IMR-90 (cell line): ENCODE measurements around the gene PPOX. TPM values are rescaled to one million over a fixed set of nuclear protein-coding genes. Genes with fewer than 3 reads are reported as not detected.

Experiments
- ATAC-seq: fragments of 200-7000 bp; cut with Tn5 transposase; 2 replicates; pipeline ENCODE4 v1.9.1; 2020; ENCODE audit warnings: low read depth, mild to moderate bottlenecking, moderate library complexity
- BruUV-seq: library from RNA; stranded (reverse); fragments of 400-500 nt; replicated peaks from 2 replicates; lab custom pipeline; 2021; lab: Mats Ljungman, UMichigan
- CTCF ChIA-PET: fragments of 300-600 bp; formaldehyde crosslinking; extraction: SDS; loops from one replicate; lab custom pipeline; 2021; ENCODE audit warnings: antibody characterized with exemption; lab: Yijun Ruan, JAX
- POLR2A ChIA-PET: fragments of 300-600 bp; sonication (Branson Sonifier 250); formaldehyde crosslinking; loops from one replicate; lab custom pipeline; 2022; ENCODE audit warnings: antibody characterized with exemption; ENCODE audit not compliant: unreplicated experiment; lab: Charles Lee
- DNase-seq: peaks from one replicate; pipeline ENCODE4 v3.0.0; 2013
- H2AFZ ChIP-seq: replicated peaks from 2 replicates; pipeline ENCODE3; 2013; ENCODE audit warnings: low read length, mild to moderate bottlenecking; ENCODE audit not compliant: poor library complexity
- H2AK5ac ChIP-seq: 2 replicates; pipeline ENCODE4 v1.6.1; 2013; ENCODE audit warnings: low read depth, low read length, inconsistent platforms
- H2AK9ac ChIP-seq: replicated peaks from 2 replicates; pipeline ENCODE3; 2013; ENCODE audit warnings: mild to moderate bottlenecking, low read depth, low read length, moderate library complexity; ENCODE audit not compliant: poor library complexity
- H2BK120ac ChIP-seq: 2 replicates; pipeline ENCODE4 v1.6.1; 2013; ENCODE audit warnings: low read depth, low read length, inconsistent platforms
- H2BK15ac ChIP-seq: 3 replicates; pipeline ENCODE4 v1.6.1; 2013; ENCODE audit warnings: low read depth, low read length, inconsistent platforms
- H2BK20ac ChIP-seq: 2 replicates; pipeline ENCODE4 v1.6.1; 2013; ENCODE audit warnings: low read depth, mild to moderate bottlenecking, inconsistent platforms, low read length, moderate library complexity
- H2BK5ac ChIP-seq: 2 replicates; pipeline ENCODE4 v1.6.1; 2013; ENCODE audit warnings: mild to moderate bottlenecking, low read depth, low read length, inconsistent platforms; ENCODE audit not compliant: poor library complexity, severe bottlenecking
- H3K14ac ChIP-seq: replicated peaks from 2 replicates; pipeline ENCODE4 v1.6.1; 2013; ENCODE audit warnings: low read depth, low read length, inconsistent platforms
- H3K18ac ChIP-seq: 2 replicates; pipeline ENCODE4 v1.6.1; 2013; ENCODE audit warnings: low read depth, low read length, control low read depth
- H3K23ac ChIP-seq: 2 replicates; pipeline ENCODE4 v1.6.1; 2013; ENCODE audit warnings: low read depth, low read length, inconsistent platforms
- H3K27ac ChIP-seq: 2 replicates; pipeline ENCODE4 v1.5.1; 2013; ENCODE audit warnings: mild to moderate bottlenecking, control low read depth, low read length; ENCODE audit not compliant: insufficient read depth
- H3K27me3 ChIP-seq: 2 replicates; pipeline ENCODE4 v1.6.1; 2013; ENCODE audit warnings: low read length; ENCODE audit not compliant: control insufficient read depth, insufficient read depth
- H3K36me3 ChIP-seq: 2 replicates; pipeline ENCODE4 v1.6.1; 2013; ENCODE audit warnings: low read length, mixed read lengths; ENCODE audit not compliant: control insufficient read depth, insufficient read depth
- H3K4ac ChIP-seq: 2 replicates; pipeline ENCODE4 v1.6.1; 2013; ENCODE audit warnings: low read depth, low read length, inconsistent platforms
- H3K4me1 ChIP-seq: 2 replicates; pipeline ENCODE4 v1.6.1; 2013; ENCODE audit warnings: low read length, mixed read lengths; ENCODE audit not compliant: control insufficient read depth, insufficient read depth
- H3K4me2 ChIP-seq: 2 replicates; pipeline ENCODE4 v1.6.1; 2013; ENCODE audit warnings: low read depth, mild to moderate bottlenecking, control low read depth, low read length, moderate library complexity
- H3K4me3 ChIP-seq: 2 replicates; pipeline ENCODE4 v1.5.1; 2013; ENCODE audit warnings: low read depth, mild to moderate bottlenecking, control low read depth, low read length, moderate library complexity; ENCODE audit not compliant: insufficient read depth
- H3K56ac ChIP-seq: 2 replicates; pipeline ENCODE4 v1.6.1; 2013; ENCODE audit warnings: low read length, inconsistent platforms; ENCODE audit not compliant: insufficient read depth; ENCODE audit errors: extremely low read depth
- H3K79me1 ChIP-seq, 2 experiments: 2 replicates each; pipeline ENCODE4 v1.6.1; 2013; ENCODE audit warnings: low read length in 2 of 2, inconsistent platforms in 1 of 2, low read depth in 1 of 2
- H3K9ac ChIP-seq: 2 replicates; pipeline ENCODE4 v1.6.1; 2013; ENCODE audit warnings: low read depth, low read length, control low read depth
- H3K9me1 ChIP-seq: 2 replicates; pipeline ENCODE4 v1.6.1; 2013; ENCODE audit warnings: low read length, inconsistent platforms; ENCODE audit not compliant: insufficient read depth
- H3K9me3 ChIP-seq: 2 replicates; pipeline ENCODE4 v1.6.1; 2013; ENCODE audit warnings: low read length; ENCODE audit not compliant: control insufficient read depth, insufficient read depth
- H4K20me1 ChIP-seq: 2 replicates; pipeline ENCODE4 v1.6.1; 2013; ENCODE audit warnings: low read length, inconsistent platforms; ENCODE audit not compliant: insufficient read depth
- H4K5ac ChIP-seq: 2 replicates; pipeline ENCODE4 v1.6.1; 2013; ENCODE audit warnings: mild to moderate bottlenecking, low read depth, low read length, control low read depth
- H4K8ac ChIP-seq, 2 experiments: 2 replicates each; pipeline ENCODE4 v1.6.1; 2013; ENCODE audit warnings: low read depth in 2 of 2, low read length in 2 of 2, control low read depth in 1 of 2, inconsistent platforms in 1 of 2
- H4K91ac ChIP-seq: 2 replicates; pipeline ENCODE4 v1.6.1; 2013; ENCODE audit warnings: low read depth, low read length, inconsistent platforms; ENCODE audit not compliant: insufficient read depth
- BHLHE40 ChIP-seq: fragments of 150-350 bp; IDR thresholded peaks from 2 replicates; pipeline ENCODE4 v1.6.1; 2016; ENCODE audit warnings: mild to moderate bottlenecking, low read depth, low read length
- CEBPB ChIP-seq: IDR thresholded peaks from 2 replicates; pipeline ENCODE4 v1.6.1; 2012; ENCODE audit warnings: low read depth, low read length, improper control_type of control experiment
- CHD1 ChIP-seq: IDR thresholded peaks from 2 replicates; pipeline ENCODE4 v1.6.1; 2012; ENCODE audit warnings: low read depth, low read length, improper control_type of control experiment
- FOS ChIP-seq: fragments of 150-350 bp; IDR thresholded peaks from 2 replicates; pipeline ENCODE4 v1.6.1; 2016; ENCODE audit warnings: low read depth, low read length
- MAFK ChIP-seq: IDR thresholded peaks from 2 replicates; pipeline ENCODE4 v1.6.1; 2012; ENCODE audit warnings: low read depth, low read length, improper control_type of control experiment
- MXI1 ChIP-seq: IDR thresholded peaks from 2 replicates; pipeline ENCODE4 v1.6.1; 2012; ENCODE audit warnings: low read depth, mild to moderate bottlenecking, low read length, moderate library complexity, borderline replicate concordance
- NFE2L2 ChIP-seq: fragments of 150-350 bp; IDR thresholded peaks from 2 replicates; pipeline ENCODE4 v1.6.1; 2016; ENCODE audit warnings: low read depth, mild to moderate bottlenecking, low read length
- POLR2A ChIP-seq: IDR thresholded peaks from 2 replicates; pipeline ENCODE4 v1.6.1; 2012; ENCODE audit warnings: mild to moderate bottlenecking, low read depth, low read length
- RAD21 ChIP-seq: IDR thresholded peaks from 2 replicates; pipeline ENCODE4 v1.6.1; 2012; ENCODE audit warnings: low read length, improper control_type of control experiment
- RCOR1 ChIP-seq: IDR thresholded peaks from 2 replicates; pipeline ENCODE4 v1.6.1; 2012; ENCODE audit warnings: mild to moderate bottlenecking, low read length, improper control_type of control experiment; ENCODE audit not compliant: insufficient replicate concordance
- RFX5 ChIP-seq: IDR thresholded peaks from 2 replicates; pipeline ENCODE4 v1.8.0; 2012; ENCODE audit warnings: low read depth, mild to moderate bottlenecking, low read length, moderate library complexity
- SMC3 ChIP-seq: fragments of 150-350 bp; IDR thresholded peaks from 2 replicates; pipeline ENCODE4 v1.6.1; 2016; ENCODE audit warnings: low read depth, mild to moderate bottlenecking, antibody characterized with exemption, low read length, moderate library complexity
- WGBS, 2 experiments: methylation state at CpG; one replicate each; pipeline versions ENCODE4 v1.1.5 to v1.1.7; 2013; ENCODE audit warnings: missing lambda C conversion rate in 2 of 2; ENCODE audit not compliant: insufficient read length in 1 of 2; ENCODE audit errors: extremely low coverage in 2 of 2; 5-methylcytosine and 5-hydroxymethylcytosine counted together
- dilution Hi-C: fragments of 300-500 bp; cut with HindIII; formaldehyde crosslinking; loops from one replicate; pipeline ENCODE4 v1.14.3; 2018; ENCODE audit warnings: low sequenced_read_pairs; ENCODE audit not compliant: unreplicated experiment
- in situ Hi-C: fragments of 300-500 bp; cut with MboI; formaldehyde crosslinking; loops from 3 replicates; pipeline ENCODE4 v1.14.3; 2019; ENCODE audit warnings: low sequenced_read_pairs, inconsistent platforms, mixed read lengths
- intact Hi-C: fragments of 100-400 bp; cut with micrococcal nuclease; formaldehyde crosslinking; loops from 2 replicates; pipeline ENCODE4 v1.10.0; 2022
- polyA plus RNA-seq, 3 experiments: library from polyadenylated mRNA; depleted of rRNA; stranded (reverse); fragments of >200 nt; gene quantifications; 2 replicates each; pipeline ENCODE4 v1.2.3, GENCODE V29; 2012; ENCODE audit warnings: low replicate concordance in 1 of 3
- total RNA-seq: library from RNA; depleted of rRNA; stranded (reverse); fragments of >200 nt; gene quantifications from 2 replicates; pipeline ENCODE4 v1.2.3, GENCODE V29; 2012
- TF ChIP-seq, protein P1 (sequence below): conservative IDR thresholded peaks from 2 replicates; pipeline ENCODE4 v1.5.1; 2012; ENCODE audit warnings: mild to moderate bottlenecking, low read depth, low read length, improper control_type of control experiment
- TF ChIP-seq, protein P2 (sequence below): fragments of 150-350 bp; IDR thresholded peaks from 2 replicates; pipeline ENCODE4 v1.6.1; 2017; ENCODE audit warnings: mild to moderate bottlenecking, antibody characterized with exemption, low read length, low read depth
- TF ChIP-seq, protein P3 (sequence below): fragments of 150-350 bp; IDR thresholded peaks from 2 replicates; pipeline ENCODE4 v1.6.1; 2016; ENCODE audit warnings: low read depth, mild to moderate bottlenecking, low read length, moderate library complexity, borderline replicate concordance

Gene PPOX
- total and polyA plus RNA-seq, 2 of the 4 experiments (the other 2 are of a cell fraction), result 6.1 to 14.3 TPM

DNA sequence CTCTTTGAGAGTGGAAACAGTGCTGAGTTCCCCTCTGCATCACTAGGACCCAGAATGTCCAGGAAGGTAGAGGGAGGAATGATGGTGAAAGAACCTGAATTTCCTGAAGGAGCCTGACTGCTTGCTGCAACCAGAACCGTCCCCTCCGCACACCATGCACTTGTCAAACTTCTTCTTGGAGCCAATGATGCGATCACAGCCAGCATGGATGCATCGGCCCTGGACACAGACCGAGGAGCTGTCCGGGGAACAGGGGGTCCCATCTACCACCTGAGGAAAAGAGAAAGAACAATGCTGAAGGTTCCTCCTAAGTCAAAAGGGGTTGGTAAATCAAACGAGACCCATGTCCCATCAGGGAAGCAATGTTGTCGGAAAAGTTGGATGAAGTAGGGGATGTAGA, 25.7 kb downstream of the PPOX start:
- Histone ChIP-seq H2BK15ac (no peak overlapping the region), H2AK5ac (no peak overlapping the region), H4K5ac (no peak overlapping the region), H2BK120ac (no peak overlapping the region), H2AK9ac (no peak overlapping the region), H3K27ac (no peak overlapping the region), H3K4ac (no peak overlapping the region), H4K8ac (no peak overlapping the region), H3K36me3 (no peaks in the 10 kb centered on the region), H2BK20ac (no peak overlapping the region), H3K23ac (no peak overlapping the region), H2AFZ (no peak overlapping the region), H3K9me1 (0 out of 2 replicates have a peak, but pooled peaks cover 4% of the 10 kb centered on the region), H3K56ac (no peak overlapping the region), H3K4me2 (no peak overlapping the region), H3K14ac (no peak overlapping the region), H3K79me1 (no peaks in the 10 kb centered on the region), H4K20me1 (no peaks in the 10 kb centered on the region), H3K27me3 (no peaks in the 10 kb centered on the region), H3K18ac (no peak overlapping the region), H3K4me1 (peaks cover 4% of the 10 kb centered on the region; the same call in 1 of the 2 replicates), H2BK5ac (no peak overlapping the region), H3K9me3 (no peaks in the 10 kb centered on the region), H3K4me3 (no peak overlapping the region), H3K9ac (no peak overlapping the region), H4K91ac (no peak overlapping the region)
- ChIA-PET CTCF (interaction anchor here (1.0 to 1.4 kb wide), 3 partner anchors 10 to 99 kb away, joined by 3 to 8 read pairs (median 6); partner anchors contain the start of genes NDUFS2 and TOMM40L), POLR2A (no interaction called here)
- in situ Hi-C loops (no loop called here), intact Hi-C loops (loop anchor here (1.0 kb wide), 3 partner anchors 33 to 190 kb away; no protein-coding TSS in a partner anchor), dilution Hi-C loops (no loop called here)
- BruUV-seq, result no TSS peak
- no peak for TF ChIP-seq FOS
- no peak for TF ChIP-seq POLR2A
- no peak for TF ChIP-seq BHLHE40
- TF ChIP-seq, protein P1, sequence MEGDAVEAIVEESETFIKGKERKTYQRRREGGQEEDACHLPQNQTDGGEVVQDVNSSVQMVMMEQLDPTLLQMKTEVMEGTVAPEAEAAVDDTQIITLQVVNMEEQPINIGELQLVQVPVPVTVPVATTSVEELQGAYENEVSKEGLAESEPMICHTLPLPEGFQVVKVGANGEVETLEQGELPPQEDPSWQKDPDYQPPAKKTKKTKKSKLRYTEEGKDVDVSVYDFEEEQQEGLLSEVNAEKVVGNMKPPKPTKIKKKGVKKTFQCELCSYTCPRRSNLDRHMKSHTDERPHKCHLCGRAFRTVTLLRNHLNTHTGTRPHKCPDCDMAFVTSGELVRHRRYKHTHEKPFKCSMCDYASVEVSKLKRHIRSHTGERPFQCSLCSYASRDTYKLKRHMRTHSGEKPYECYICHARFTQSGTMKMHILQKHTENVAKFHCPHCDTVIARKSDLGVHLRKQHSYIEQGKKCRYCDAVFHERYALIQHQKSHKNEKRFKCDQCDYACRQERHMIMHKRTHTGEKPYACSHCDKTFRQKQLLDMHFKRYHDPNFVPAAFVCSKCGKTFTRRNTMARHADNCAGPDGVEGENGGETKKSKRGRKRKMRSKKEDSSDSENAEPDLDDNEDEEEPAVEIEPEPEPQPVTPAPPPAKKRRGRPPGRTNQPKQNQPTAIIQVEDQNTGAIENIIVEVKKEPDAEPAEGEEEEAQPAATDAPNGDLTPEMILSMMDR, result no peak
- TF ChIP-seq RAD21, result no peak
- no peak for TF ChIP-seq MAFK
- TF ChIP-seq SMC3, result no peak
- TF ChIP-seq, protein P2, sequence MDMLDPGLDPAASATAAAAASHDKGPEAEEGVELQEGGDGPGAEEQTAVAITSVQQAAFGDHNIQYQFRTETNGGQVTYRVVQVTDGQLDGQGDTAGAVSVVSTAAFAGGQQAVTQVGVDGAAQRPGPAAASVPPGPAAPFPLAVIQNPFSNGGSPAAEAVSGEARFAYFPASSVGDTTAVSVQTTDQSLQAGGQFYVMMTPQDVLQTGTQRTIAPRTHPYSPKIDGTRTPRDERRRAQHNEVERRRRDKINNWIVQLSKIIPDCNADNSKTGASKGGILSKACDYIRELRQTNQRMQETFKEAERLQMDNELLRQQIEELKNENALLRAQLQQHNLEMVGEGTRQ, result no peak
- TF ChIP-seq, protein P3, sequence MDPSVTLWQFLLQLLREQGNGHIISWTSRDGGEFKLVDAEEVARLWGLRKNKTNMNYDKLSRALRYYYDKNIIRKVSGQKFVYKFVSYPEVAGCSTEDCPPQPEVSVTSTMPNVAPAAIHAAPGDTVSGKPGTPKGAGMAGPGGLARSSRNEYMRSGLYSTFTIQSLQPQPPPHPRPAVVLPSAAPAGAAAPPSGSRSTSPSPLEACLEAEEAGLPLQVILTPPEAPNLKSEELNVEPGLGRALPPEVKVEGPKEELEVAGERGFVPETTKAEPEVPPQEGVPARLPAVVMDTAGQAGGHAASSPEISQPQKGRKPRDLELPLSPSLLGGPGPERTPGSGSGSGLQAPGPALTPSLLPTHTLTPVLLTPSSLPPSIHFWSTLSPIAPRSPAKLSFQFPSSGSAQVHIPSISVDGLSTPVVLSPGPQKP, result no peak
- TF ChIP-seq RFX5, result no peak
- TF ChIP-seq RCOR1, result no peak
- TF ChIP-seq NFE2L2, result no peak
- no peak for TF ChIP-seq CEBPB
- TF ChIP-seq MXI1, result no peak
- TF ChIP-seq CHD1, result no peak
- DNase-seq (no peak), ATAC-seq (no peak)
- WGBS, 2 experiments, result 100% methylated on average over 1 of the region's 8 CpGs; no CpG with 5 or more reads in 1 of the 2 experiments
